H7 (cell line): ENCODE results near the gene ST6GALNAC1. TPM values are rescaled to one million over a fixed set of nuclear protein-coding genes. Genes with fewer than 3 reads are reported as not detected.

Source experiments
- DNase-seq: peaks from one replicate; pipeline ENCODE4 v3.0.0; 2012
- H3K27me3 ChIP-seq: 2 replicates; pipeline ENCODE4 v1.6.0; 2011; ENCODE audit warnings: mild to moderate bottlenecking, low read length; ENCODE audit not compliant: control insufficient read depth, insufficient read depth
- H3K36me3 ChIP-seq: replicated peaks from 2 replicates; pipeline ENCODE4 v1.5.1; 2011; ENCODE audit warnings: low read length; ENCODE audit not compliant: control insufficient read depth, insufficient read depth
- H3K4me3 ChIP-seq: 2 replicates; pipeline ENCODE4 v1.5.1; 2011; ENCODE audit warnings: low read depth, mild to moderate bottlenecking, control low read depth, low read length, moderate library complexity; ENCODE audit not compliant: insufficient read depth
- total RNA-seq: library from RNA; depleted of rRNA; stranded (reverse); fragments of >200 nt; shearing (Covaris generic); gene quantifications from 2 replicates; pipeline ENCODE4 v1.2.3, GENCODE V29; 2014; rRNA removed

Gene ST6GALNAC1, protein sequence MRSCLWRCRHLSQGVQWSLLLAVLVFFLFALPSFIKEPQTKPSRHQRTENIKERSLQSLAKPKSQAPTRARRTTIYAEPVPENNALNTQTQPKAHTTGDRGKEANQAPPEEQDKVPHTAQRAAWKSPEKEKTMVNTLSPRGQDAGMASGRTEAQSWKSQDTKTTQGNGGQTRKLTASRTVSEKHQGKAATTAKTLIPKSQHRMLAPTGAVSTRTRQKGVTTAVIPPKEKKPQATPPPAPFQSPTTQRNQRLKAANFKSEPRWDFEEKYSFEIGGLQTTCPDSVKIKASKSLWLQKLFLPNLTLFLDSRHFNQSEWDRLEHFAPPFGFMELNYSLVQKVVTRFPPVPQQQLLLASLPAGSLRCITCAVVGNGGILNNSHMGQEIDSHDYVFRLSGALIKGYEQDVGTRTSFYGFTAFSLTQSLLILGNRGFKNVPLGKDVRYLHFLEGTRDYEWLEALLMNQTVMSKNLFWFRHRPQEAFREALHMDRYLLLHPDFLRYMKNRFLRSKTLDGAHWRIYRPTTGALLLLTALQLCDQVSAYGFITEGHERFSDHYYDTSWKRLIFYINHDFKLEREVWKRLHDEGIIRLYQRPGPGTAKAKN
- not detected in 2 replicates for total RNA-seq

DNA sequence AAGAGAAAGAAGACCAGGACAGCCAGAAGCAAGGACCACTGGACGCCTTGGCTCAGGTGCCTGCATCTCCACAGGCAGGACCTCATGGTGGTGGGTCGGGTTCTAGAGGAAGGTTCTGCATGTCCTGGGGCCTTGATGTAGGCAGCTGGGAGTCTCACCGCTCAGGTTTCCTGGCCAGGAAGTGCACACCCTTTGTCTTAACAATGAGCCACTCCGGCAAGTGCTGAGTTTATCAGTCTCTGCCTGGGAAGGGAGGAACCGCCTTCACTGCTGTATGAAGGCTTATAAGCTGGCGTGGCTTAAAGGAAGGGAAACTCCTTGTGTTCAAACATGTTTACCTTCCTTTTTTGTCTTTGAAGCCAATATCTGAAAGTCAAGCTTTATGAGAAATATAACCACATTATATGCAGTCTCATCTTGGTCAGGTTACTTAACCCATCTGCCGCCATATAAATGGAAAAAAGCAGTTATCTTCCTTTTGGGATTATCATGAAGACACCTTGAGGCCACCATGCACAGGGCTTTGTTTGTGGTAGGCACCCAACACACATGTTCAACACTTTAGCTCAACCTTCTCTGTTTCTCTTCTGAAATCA lies at the start of gene ST6GALNAC1:
Gene ST6GALNAC1 (minus strand): TSS at position 205 of the 596 bp plus-strand sequence. CDS start 119 bp downstream, at position 86.
- no peaks in the 10 kb centered on the region for H3K27me3 ChIP-seq
- no peak for DNase-seq
- H3K4me3 ChIP-seq, result no peak within 1 kb of the TSS
- no peaks in the 10 kb centered on the region for H3K36me3 ChIP-seq

DNA sequence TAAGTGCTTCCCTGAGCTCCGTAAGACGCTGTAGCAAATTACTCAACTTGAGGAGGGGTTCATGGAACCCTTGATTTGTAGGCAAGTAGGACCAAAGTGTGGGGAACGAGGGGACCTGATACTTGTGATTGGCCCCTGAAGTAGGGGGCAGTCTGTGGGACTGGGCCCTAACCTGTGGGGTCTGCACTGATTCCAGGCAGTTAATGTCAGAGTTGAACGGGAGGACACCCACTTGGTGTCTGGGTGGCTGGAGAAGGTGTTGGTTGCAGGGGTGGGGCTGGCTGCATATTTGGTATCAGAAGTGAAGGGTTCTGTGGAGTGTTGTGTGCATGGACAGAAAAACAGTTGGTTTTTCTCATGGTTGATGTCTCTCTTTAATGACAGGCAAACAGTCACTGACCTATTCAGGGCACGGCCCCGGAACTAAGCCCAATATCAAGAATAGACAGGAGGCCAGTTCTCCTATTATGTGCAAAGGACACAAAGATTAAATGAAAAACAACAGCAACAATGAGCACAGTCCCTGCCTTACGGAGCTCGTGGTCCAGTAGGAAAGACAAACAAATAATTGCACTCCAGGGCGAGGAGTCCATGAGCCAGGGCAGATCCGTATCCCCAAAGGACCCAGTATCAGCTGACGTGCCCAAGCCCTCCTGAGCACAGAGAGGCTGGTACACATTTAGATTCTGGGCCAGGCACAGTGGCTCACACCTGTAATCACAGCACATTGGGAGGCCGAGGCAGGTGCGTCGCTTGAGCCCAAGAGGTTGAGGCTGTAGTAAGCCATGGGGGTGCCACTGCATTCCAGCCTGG lies 48.0 kb upstream of the ST6GALNAC1 start:
- Histone ChIP-seq H3K4me3 (no peak overlapping the region), H3K27me3 (no peaks in the 10 kb centered on the region), H3K36me3 (no peaks in the 10 kb centered on the region)
- DNase-seq, result no peak

DNA sequence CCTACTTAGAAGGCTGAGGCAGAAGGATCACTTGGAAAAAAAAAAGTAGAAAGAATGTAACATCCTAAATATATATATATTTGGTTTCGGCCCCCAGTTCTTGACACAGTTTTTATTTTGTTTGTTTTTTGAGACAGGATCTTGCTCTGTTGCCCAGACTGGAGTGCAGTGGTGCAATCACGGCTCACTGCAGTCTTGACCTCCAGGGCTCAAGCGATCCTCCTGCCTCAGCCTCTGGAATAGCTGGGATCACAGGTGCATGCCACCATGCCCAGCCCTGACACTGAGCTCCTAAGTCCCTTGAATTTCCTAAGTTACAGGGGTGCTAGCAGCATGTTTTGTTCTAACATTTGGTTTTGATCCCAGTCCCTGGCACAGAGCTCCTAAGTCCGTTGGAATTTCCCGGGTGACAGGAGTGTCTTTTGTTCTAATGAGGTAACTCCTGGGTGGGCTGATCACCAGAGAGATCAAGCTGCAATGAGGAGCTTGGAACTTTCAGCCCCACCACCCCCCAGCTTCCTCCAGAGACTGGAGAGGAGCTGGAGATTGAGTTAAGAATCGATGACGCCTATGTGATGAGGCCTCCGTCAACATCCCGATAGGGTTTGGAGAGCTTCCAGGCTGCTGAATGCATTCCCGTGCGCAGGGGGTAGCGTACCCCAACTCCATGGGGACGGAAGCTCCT lies 47.2 kb upstream of the ST6GALNAC1 start:
- Histone ChIP-seq H3K36me3 (no peaks in the 10 kb centered on the region), H3K4me3 (no peak overlapping the region), H3K27me3 (no peaks in the 10 kb centered on the region)
- no peak for DNase-seq

DNA sequence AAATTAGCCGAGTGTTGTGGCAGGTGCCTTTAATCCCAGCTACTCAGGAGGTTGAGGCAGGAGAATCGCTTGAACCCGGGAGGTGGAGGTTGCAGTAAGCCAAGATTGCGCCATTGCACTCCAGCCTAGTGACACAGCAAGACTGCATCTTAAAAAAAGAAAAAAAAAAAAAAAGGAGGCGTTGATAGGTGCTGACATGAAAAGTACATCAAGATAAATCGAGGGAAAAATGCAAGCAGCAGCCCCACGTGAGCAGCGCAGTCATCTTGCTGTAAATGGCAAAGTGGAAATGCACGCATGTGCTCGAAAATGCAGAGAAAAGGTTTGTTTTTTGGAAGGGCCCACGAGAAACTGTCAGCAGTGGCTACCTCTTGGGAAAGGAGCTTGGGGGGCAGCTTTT lies 46.3 kb upstream of the ST6GALNAC1 start:
- Histone ChIP-seq H3K36me3 (no peaks in the 10 kb centered on the region), H3K27me3 (no peaks in the 10 kb centered on the region), H3K4me3 (no peak overlapping the region)
- no peak for DNase-seq

DNA sequence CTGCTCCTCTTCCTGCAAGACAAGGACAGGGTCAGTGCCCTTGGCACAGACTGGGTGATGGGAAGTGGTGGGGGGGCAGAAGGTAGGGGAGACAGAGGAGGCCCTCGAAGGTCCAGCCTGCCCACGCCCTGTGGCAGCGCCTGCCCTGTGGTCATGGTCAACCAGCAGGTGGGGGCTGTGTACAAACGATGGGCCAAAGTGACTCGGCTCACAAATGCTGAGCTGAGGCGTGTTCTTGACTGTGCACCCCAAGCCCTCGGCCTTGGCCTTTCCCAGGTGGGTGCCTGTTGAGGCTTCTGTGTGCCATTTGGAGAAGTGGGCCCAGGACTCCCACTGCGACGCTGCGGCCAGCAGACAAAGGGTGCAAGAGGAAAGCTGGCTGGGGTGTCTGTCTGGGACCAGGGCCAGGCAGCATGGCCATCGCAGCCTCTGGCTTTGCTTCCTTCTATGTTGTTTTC lies 44.6 kb upstream of the ST6GALNAC1 start:
- no peak for DNase-seq
- H3K36me3 ChIP-seq, result no peaks in the 10 kb centered on the region
- H3K4me3 ChIP-seq, result no peak overlapping the region
- H3K27me3 ChIP-seq, result no peaks in the 10 kb centered on the region

DNA sequence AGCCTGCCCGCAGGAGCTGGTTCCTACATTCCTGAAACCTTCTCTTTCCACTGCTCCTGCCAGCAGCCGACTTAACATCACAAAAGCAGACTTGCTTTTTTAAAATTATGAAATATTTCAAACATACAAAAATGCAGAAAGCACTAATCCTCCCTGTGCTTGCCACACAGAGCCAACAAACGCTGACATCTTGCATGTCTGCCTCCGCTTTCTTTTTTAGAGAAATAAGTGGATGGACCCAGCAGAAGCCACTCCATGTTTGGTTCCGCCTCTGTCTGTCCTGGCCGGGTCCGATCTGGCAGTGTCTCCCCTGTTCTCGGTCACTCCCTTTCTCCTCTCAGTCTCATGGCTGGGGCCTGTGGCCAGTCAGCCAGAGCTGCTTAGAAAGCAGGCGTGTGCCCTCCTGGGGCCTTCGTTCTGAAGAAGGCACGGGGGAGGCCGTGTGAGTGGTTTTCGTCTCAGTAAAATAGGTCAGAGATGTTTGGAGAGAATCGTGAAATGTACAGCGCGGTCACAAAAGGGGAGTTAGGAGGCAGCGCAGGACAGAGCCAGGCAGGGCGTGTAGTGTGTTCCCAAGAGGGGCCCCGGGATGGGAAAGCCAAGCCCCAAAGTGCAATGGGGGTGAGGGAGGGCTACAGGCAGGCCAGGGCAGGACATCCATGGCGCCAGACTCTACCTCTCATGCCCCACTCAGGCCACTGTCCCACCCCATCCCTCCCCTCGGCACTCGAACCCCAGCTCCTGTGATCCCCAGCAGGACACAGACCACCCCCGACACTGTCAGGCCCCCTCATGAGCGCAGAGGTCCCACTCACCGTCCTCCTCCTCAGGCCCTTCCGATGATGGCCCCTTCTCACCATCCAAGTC lies 44.0 kb upstream of the ST6GALNAC1 start:
- no peaks in the 10 kb centered on the region for H3K27me3 ChIP-seq
- no peak overlapping the region for H3K4me3 ChIP-seq
- peak; percentile 58 for DNase-seq
- H3K36me3 ChIP-seq, result no peaks in the 10 kb centered on the region

DNA sequence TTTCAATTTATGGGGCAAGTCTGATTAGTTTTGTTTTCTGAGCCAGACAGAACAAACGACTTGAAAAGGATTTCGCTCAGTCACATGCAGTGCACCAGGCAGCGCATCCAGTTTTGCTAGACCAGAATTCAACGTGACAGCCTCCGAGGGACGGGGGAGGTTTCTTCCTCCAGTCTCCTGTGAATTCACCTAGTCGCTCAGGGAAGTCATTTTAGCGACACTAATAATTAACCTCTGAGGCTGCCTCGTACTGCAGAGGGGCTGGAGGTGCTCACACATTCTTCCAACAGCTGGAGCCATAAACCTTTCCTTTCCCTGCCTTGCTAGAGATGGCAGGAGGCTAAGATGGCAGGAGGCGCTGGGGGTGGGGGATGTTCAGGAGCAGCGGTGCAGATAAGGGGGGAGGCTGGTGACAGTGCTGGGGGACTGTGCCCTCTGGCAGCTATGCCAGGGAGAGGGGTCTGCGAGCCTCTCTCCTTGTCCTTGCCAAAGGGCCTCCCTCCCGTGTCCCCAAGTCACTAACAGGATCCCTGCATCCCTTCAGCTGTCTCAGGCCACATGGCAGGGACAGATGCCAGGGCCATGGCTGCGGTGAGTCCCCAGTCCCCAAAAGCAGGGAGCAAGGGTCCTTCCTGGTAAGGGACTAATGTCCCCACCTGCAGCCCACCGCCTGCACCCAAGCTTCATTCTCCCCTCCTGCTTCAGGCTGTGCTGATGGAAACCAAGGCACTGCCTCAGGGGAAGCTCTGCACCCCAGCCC lies 43.2 kb upstream of the ST6GALNAC1 start:
- Histone ChIP-seq H3K4me3 (no peak overlapping the region), H3K36me3 (no peaks in the 10 kb centered on the region), H3K27me3 (no peaks in the 10 kb centered on the region)
- DNase-seq, result peak; percentile 55

DNA sequence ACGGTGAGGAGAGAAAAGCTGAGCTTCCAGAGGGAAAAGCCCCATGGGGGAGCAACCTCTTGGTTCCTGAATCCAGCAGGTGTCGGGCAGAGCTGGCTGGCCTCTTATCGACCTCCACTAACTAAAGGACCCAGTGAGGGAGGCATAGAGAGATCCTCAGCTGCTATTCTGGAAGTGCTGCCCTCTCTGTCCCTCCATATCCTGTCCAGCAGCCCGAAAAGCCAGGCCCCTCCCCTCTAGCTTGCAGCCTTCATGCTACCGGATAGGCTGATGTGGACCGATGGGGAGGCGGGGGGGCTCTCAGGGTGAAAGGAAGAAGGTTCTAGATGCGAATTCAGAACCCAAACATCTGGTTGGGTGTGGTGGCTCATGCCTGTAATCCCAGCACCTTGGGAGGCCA lies 42.3 kb upstream of the ST6GALNAC1 start:
- Histone ChIP-seq H3K27me3 (no peaks in the 10 kb centered on the region), H3K4me3 (no peak overlapping the region), H3K36me3 (no peaks in the 10 kb centered on the region)
- DNase-seq, result peak; percentile 56

DNA sequence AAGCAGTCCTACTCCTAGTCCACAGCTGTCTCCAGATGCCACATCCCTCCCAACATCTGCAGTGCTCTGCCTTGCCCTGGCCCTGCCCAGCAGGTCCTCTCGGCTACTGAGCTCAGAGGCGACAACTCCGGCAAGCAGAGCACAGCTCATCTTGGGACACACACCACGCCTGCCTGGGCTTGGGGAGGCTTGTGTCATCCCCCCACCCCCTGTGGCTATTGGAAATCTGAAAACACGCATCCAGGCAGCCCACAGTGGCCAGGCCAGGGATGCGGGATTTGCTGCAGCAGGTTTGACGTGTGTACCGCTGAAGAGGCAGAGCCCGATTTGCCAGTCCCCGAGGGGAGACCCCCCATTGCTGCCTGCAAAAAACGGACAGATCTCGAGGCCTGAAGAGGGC lies 41.8 kb upstream of the ST6GALNAC1 start:
- DNase-seq, result peak; percentile 48
- H3K36me3 ChIP-seq, result no peaks in the 10 kb centered on the region
- no peaks in the 10 kb centered on the region for H3K27me3 ChIP-seq
- no peak overlapping the region for H3K4me3 ChIP-seq

DNA sequence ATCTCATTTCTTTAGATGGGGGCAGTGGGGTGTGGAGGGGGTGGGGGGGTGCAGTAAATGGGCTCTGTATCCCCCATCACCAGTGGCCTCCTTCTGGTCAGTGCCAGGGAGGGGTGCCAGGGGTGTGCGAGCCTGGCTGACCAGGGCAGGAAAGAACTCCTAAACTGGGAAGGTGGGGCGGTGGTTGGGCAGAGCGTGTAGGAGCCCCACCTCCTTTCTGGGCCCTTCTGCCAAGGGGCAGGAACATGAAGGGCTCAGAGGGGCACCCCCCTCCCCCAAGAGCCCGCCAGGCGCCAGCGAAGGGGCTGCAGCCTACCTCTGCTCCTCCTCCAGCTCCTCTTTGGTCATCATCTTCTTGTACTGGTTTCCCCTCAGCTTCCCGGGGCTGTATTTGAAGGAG lies 41.2 kb upstream of the ST6GALNAC1 start:
- Histone ChIP-seq H3K27me3 (no peaks in the 10 kb centered on the region), H3K36me3 (no peaks in the 10 kb centered on the region), H3K4me3 (no peak overlapping the region)
- peak; percentile 40 for DNase-seq

DNA sequence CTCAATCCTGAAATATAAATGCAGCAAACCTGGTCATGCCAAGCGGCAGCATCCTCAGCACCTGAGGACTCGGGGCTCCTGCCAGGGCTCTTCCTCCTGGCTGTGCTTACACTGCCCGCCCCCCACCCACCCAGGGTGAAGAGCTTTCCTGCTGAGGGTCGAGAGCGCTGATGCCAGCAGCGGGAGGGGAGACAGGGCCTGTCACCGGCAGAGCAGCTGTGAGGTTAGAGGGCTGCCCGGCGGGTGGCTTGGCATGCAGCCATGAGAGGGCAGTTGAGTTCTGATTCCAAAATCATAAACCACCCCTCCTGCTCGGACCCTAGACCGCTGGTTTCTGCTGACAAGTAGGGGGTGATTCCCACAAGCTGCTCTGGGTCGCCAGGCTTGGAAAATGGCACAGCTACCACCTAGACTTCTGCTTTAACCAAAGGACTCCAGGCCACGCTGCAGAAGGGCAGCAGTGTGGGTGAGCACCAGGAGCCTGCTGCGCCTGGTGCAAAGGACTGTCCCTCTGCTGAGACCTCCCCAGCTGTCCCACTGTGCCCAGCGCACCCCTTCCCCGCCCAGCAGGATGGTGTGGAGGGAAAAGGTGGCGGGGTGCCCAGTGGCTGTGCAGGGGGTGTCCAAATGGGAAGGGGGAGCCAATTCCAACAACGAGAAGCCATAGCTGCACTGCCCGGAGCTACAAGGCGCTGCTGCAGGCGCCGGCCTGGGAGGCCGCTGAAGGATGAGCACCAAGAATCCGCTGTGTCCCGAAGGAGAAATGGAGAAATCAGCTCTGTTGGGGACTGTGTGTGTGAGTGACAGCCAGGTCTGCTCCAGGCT lies 40.6 kb upstream of the ST6GALNAC1 start:
- Histone ChIP-seq H3K36me3 (no peaks in the 10 kb centered on the region), H3K4me3 (no peak overlapping the region), H3K27me3 (no peaks in the 10 kb centered on the region)
- DNase-seq, result peak; percentile 54
